ENCODE measurements around the gene CCDC69. TPM values are rescaled to one million over a fixed set of nuclear protein-coding genes. Genes with fewer than 3 reads are reported as not detected.
A peak's percentile ranks its signal among the peaks of the same experiment; 100 is the strongest.
"Not testable (repeated sequence)": the region's sequence is repeated elsewhere in the genome, so short reads cannot be mapped to it uniquely, and the experiment has no call there.

The CCDC69 gene
- total RNA-seq, 1 donor from 2014 or later: 1.2 TPM

DNA sequence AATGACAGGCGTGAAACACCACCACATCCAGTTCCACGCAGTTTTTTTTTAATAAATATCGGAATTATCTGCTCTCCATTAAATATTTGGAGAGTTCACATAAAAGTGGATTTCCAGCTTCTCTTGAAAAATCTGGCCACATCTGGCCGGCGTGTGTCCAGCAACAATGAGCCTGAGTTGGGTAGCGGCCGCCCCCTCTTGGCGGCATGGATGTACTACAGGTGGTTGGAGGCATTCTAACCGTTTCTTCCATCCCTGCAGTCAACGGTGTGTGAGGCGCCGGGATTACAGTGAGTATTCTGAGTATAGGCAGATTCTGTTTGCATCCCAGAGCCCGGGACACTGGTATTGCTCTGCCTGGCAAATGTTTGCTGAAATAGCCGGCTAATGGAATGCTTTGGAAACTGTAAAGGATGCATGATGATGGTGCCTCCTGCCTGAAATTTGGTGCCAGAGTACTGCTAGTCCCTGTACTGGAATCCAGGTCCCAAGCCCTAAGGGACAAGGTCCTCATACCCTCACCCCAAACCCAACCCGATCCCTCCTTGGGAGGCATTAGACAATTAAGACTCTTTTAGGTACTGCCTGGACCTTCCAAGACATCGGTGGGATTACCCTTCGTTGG, 15.5 kb upstream of the CCDC69 start:
- H3K4me1 Mint-ChIP-seq (ENCODE audit: unreplicated experiment): peaks cover under 1% of the 10 kb centered on the region
- H3K36me3 Mint-ChIP-seq (ENCODE audit: low read depth, unreplicated experiment): no peaks in the 10 kb centered on the region
- H3K9me3 Mint-ChIP-seq (ENCODE audit: unreplicated experiment): no peaks in the 10 kb centered on the region
- H3K27me3 Mint-ChIP-seq (ENCODE audit: unreplicated experiment): peaks cover 5% of the 10 kb centered on the region
- TF ChIP-seq, protein P1, sequence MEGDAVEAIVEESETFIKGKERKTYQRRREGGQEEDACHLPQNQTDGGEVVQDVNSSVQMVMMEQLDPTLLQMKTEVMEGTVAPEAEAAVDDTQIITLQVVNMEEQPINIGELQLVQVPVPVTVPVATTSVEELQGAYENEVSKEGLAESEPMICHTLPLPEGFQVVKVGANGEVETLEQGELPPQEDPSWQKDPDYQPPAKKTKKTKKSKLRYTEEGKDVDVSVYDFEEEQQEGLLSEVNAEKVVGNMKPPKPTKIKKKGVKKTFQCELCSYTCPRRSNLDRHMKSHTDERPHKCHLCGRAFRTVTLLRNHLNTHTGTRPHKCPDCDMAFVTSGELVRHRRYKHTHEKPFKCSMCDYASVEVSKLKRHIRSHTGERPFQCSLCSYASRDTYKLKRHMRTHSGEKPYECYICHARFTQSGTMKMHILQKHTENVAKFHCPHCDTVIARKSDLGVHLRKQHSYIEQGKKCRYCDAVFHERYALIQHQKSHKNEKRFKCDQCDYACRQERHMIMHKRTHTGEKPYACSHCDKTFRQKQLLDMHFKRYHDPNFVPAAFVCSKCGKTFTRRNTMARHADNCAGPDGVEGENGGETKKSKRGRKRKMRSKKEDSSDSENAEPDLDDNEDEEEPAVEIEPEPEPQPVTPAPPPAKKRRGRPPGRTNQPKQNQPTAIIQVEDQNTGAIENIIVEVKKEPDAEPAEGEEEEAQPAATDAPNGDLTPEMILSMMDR (IDR thresholded peaks at IDR 0.05; ENCODE audit: unreplicated experiment): peak; percentile 83
- H3K27ac Mint-ChIP-seq (ENCODE audit: unreplicated experiment): no peak overlapping the region
- DNase-seq (ENCODE audit: low spot score): peak; percentile 83
- H3K4me3 Mint-ChIP-seq (ENCODE audit: unreplicated experiment): no peak overlapping the region

DNA sequence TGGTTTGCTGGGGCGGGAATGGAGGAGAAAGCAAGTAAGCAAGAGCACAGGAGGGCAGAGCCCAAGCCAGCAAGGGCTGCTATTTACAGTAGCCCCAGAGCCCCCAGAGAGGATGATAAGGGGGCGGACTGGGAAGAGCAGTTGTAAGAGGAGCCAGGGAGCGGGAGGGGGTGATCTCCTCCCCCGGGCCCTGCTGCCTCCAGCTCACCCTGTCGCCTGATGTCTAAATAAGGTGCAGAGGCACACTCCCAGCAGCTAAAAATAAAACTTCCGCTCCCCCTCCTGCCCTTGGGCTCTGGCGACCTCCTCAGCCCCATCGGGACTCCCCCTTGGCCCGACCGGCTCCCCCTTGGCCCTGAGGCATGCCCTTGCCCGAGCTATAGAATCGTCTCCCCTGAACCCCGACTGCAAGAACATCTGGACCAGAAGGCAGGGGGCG, 14.4 kb upstream of the CCDC69 start:
- no peak overlapping the region for H3K27ac Mint-ChIP-seq (ENCODE audit: unreplicated experiment)
- H3K27me3 Mint-ChIP-seq (ENCODE audit: unreplicated experiment): peaks cover 6% of the 10 kb centered on the region
- H3K36me3 Mint-ChIP-seq (ENCODE audit: low read depth, unreplicated experiment): no peaks in the 10 kb centered on the region
- no peak overlapping the region for H3K4me3 Mint-ChIP-seq (ENCODE audit: unreplicated experiment)
- DNase-seq (ENCODE audit: low spot score): no peak
- peaks cover 2% of the 10 kb centered on the region for H3K4me1 Mint-ChIP-seq (ENCODE audit: unreplicated experiment)
- TF ChIP-seq, protein P1 (IDR thresholded peaks at IDR 0.05; ENCODE audit: unreplicated experiment): no peak
- no peaks in the 10 kb centered on the region for H3K9me3 Mint-ChIP-seq (ENCODE audit: unreplicated experiment)

DNA sequence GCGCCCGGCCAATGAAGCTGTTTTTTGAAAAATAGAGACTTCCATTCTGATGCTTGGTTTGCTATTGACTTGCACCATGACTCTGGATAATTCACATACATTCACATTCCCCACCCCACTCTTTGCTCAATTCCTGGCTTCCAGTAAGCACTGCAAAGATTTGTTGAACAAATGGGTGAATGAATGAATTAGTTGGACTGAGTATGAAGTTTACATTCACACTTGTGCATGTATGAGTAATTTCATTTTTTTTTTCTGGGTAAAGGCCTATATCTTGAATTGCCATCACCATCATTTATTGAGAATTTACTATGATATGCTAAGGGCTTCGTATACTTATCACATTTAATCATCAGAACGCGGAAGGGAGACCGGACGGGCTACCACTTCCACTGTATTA, 13.8 kb upstream of the CCDC69 start:
- TF ChIP-seq, protein P1 (IDR thresholded peaks at IDR 0.05; ENCODE audit: unreplicated experiment): no peak
- Mint-ChIP-seq H3K4me1 (ENCODE audit: unreplicated experiment) (peaks cover 2% of the 10 kb centered on the region), H3K27me3 (ENCODE audit: unreplicated experiment) (peaks cover 8% of the 10 kb centered on the region), H3K27ac (ENCODE audit: unreplicated experiment) (no peak overlapping the region), H3K4me3 (ENCODE audit: unreplicated experiment) (no peak overlapping the region), H3K9me3 (ENCODE audit: unreplicated experiment) (no peaks in the 10 kb centered on the region), H3K36me3 (ENCODE audit: low read depth, unreplicated experiment) (no peaks in the 10 kb centered on the region)
- no peak for DNase-seq (ENCODE audit: low spot score)

DNA sequence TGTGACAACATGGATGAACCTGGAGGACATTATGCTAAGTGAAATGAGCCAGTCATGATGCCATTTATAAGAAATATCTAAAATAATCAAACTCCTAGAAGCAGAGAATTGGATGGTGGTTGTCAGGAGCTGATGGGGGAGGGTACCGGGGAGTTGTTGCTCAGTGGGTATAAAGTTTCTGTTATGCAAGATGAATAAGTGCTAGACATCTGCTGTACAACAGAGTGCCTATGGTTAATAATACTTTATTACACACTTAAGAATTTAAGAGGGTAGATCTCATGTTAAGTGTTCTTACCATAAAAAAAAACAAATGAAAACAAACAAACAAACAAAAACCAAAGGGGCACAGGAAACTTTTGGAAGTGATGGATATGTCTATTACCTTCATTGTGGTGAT, 13.0 kb upstream of the CCDC69 start:
- H3K36me3 Mint-ChIP-seq (ENCODE audit: low read depth, unreplicated experiment): no peaks in the 10 kb centered on the region
- H3K9me3 Mint-ChIP-seq (ENCODE audit: unreplicated experiment): no peaks in the 10 kb centered on the region
- no peak overlapping the region for H3K4me3 Mint-ChIP-seq (ENCODE audit: unreplicated experiment)
- no peak overlapping the region for H3K27ac Mint-ChIP-seq (ENCODE audit: unreplicated experiment)
- peaks cover 2% of the 10 kb centered on the region for H3K4me1 Mint-ChIP-seq (ENCODE audit: unreplicated experiment)
- DNase-seq (ENCODE audit: low spot score): no peak
- TF ChIP-seq, protein P1 (IDR thresholded peaks at IDR 0.05; ENCODE audit: unreplicated experiment): no peak
- peaks cover 8% of the 10 kb centered on the region for H3K27me3 Mint-ChIP-seq (ENCODE audit: unreplicated experiment)

DNA sequence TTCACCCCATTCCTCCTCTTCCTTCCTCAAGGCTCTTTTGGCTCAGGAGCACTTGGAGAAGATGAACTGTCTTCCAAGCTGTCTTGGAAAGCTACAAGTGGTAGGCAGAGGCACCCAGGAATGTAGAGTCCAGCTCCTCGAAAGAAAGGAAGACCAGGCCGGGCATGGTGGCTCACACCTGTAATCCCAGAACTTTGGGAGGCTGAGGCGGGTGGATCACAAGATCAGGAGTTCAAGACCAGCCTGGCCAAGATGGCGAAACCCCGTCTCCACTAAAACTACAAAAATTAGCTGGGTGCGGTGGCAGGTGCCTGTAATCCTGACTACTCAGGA, 11.3 kb upstream of the CCDC69 start:
- H3K36me3 Mint-ChIP-seq (ENCODE audit: low read depth, unreplicated experiment); H3K9me3 Mint-ChIP-seq (ENCODE audit: unreplicated experiment); H3K4me1 Mint-ChIP-seq (ENCODE audit: unreplicated experiment); H3K4me3 Mint-ChIP-seq (ENCODE audit: unreplicated experiment); H3K27me3 Mint-ChIP-seq (ENCODE audit: unreplicated experiment); DNase-seq (ENCODE audit: low spot score); H3K27ac Mint-ChIP-seq (ENCODE audit: unreplicated experiment): not testable (repeated sequence)

Measured in endothelial cell (in vitro differentiated cells).